ENCODE measurements around the gene SERTAD2. TPM values are rescaled to one million over a fixed set of nuclear protein-coding genes. Genes with fewer than 3 reads are reported as not detected.

The SERTAD2 gene
- total RNA-seq, 2 experiments from 2014 or later, result 50.5 to 54.1 TPM

DNA sequence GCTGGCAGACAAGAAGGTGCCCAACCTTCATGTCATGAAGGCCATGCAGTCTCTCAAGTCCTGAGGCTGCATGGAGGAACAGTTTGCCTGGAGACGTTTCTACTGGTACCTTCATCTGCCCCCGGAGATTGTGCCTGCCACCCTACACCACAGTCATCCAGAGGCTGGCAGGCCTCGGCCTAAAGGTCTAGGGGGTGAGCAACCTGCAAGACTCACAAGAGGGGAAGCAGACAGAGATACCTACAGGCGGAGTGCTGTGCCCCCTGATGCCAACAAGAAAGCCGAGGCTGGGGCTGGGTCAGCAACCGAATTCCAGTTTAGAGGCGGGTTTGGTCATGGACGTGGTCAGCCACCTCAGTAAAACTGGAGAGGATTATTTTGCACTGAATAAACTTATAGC lies 12.0 kb upstream of the SERTAD2 start:
- H3K36me3 ChIP-seq (ENCODE audit: insufficient read depth, low read length), result no peaks in the 10 kb centered on the region
- ATAC-seq (ENCODE audit: poor library complexity) (no peak), DNase-seq (no peak)
- no peak overlapping the region for H3K4me3 ChIP-seq (ENCODE audit: low read length)
- peak overlapping the region; percentile 40 to 44 for H3K27ac ChIP-seq (ENCODE audit: low read depth in 1 of 2, low read length in 2 of 2)
- H3K27me3 ChIP-seq (ENCODE audit: control insufficient read depth in 1 of 2, insufficient read depth in 2 of 2, low read length in 2 of 2), result no peaks in the 10 kb centered on the region
- intact Hi-C loops (cut with DNase I, micrococcal nuclease), result no loop called here
- H3K36me3 Mint-ChIP-seq (ENCODE audit: low read depth), result no peaks in the 10 kb centered on the region
- CTCF ChIA-PET, result interaction anchor here (1.2 to 1.6 kb wide), 2 partner anchors 13 to 19 kb away, joined by 3 to 6 read pairs; no protein-coding TSS in a partner anchor
- H3K4me1 Mint-ChIP-seq (ENCODE audit: low read depth), result peaks cover 41% of the 10 kb centered on the region
- H3K4me1 ChIP-seq (ENCODE audit: insufficient read depth, low read length), result peaks cover 40% of the 10 kb centered on the region
- POLR2A ChIA-PET, result interaction anchor here (0.6 to 9.0 kb wide), 7 partner anchors 12 to 142 kb away, joined by 3 to 243 read pairs (median 4); partner anchors contain the start of gene SERTAD2
- peak overlapping the region; percentile 52 for H3K4me3 Mint-ChIP-seq
- H3K27ac Mint-ChIP-seq, result peak overlapping the region; percentile 82
- no peak for TF ChIP-seq CTCF (IDR thresholded peaks at IDR 0.05)
- no peaks in the 10 kb centered on the region for H3K9me3 ChIP-seq (ENCODE audit: control insufficient read depth in 1 of 2, insufficient read depth in 1 of 2, low read length in 2 of 2)
- H3K27me3 Mint-ChIP-seq, result no peaks in the 10 kb centered on the region
- H3K9me3 Mint-ChIP-seq, result no peaks in the 10 kb centered on the region

GRCh38 chr2:64663402-64663801 lies 9.7 kb upstream of the SERTAD2 start:
- Histone ChIP-seq H3K4me1 (ENCODE audit: insufficient read depth, low read length) (peaks cover 36% of the 10 kb centered on the region), H3K27me3 (ENCODE audit: control insufficient read depth in 1 of 2, insufficient read depth in 2 of 2, low read length in 2 of 2) (no peaks in the 10 kb centered on the region), H3K27ac (ENCODE audit: low read depth in 1 of 2, low read length in 2 of 2) (peak overlapping the region in 1 of 2 donors; percentile 22), H3K4me3 (ENCODE audit: low read length) (no peak overlapping the region), H3K9me3 (ENCODE audit: control insufficient read depth in 1 of 2, insufficient read depth in 1 of 2, low read length in 2 of 2) (no peaks in the 10 kb centered on the region), H3K36me3 (ENCODE audit: insufficient read depth, low read length) (no peaks in the 10 kb centered on the region)
- Mint-ChIP-seq H3K27ac (peak overlapping the region; percentile 82), H3K27me3 (no peaks in the 10 kb centered on the region), H3K4me3 (peak overlapping the region; percentile 21), H3K9me3 (no peaks in the 10 kb centered on the region), H3K36me3 (ENCODE audit: low read depth) (no peaks in the 10 kb centered on the region), H3K4me1 (ENCODE audit: low read depth) (peaks cover 59% of the 10 kb centered on the region)
- TF ChIP-seq CTCF (IDR thresholded peaks at IDR 0.05), result no peak
- DNase-seq (no peak), ATAC-seq (ENCODE audit: poor library complexity) (no peak)
- ChIA-PET POLR2A (interaction anchor here (0.6 to 9.0 kb wide), 7 partner anchors 10 to 187 kb away, joined by 3 to 243 read pairs (median 4); partner anchors contain the start of gene SERTAD2), CTCF (interaction anchor here (1.4 to 2.3 kb wide), 3 partner anchors 9 to 87 kb away, joined by 3 to 11 read pairs (median 11); partner anchors contain the start of gene SERTAD2)
- intact Hi-C loops (cut with DNase I, micrococcal nuclease), result no loop called here

- H3K4me1 Mint-ChIP-seq (ENCODE audit: low read depth), result peaks cover 76% of the 10 kb centered on the region
These were observed 8.0 kb upstream of the SERTAD2 start for GRCh38 chr2:64661741-64662169.

More at GRCh38 chr2:64661741-64662169, 8.0 kb upstream of the SERTAD2 start:
- Mint-ChIP-seq H3K4me3 (no peak overlapping the region), H3K9me3 (no peaks in the 10 kb centered on the region), H3K36me3 (ENCODE audit: low read depth) (no peaks in the 10 kb centered on the region), H3K27me3 (no peaks in the 10 kb centered on the region), H3K27ac (peak overlapping the region; percentile 82)
- DNase-seq (no peak), ATAC-seq (ENCODE audit: poor library complexity) (no peak)
- ChIA-PET CTCF (interaction anchor here (2.0 to 2.3 kb wide), 2 partner anchors 11 to 15 kb away, joined by 9 to 11 read pairs; no protein-coding TSS in a partner anchor), POLR2A (interaction anchor here (0.8 to 9.0 kb wide), 5 partner anchors 8 to 108 kb away, joined by 3 to 243 read pairs (median 3); partner anchors contain the start of gene SERTAD2)
- Histone ChIP-seq H3K4me3 (ENCODE audit: low read length) (no peak overlapping the region), H3K27me3 (ENCODE audit: control insufficient read depth in 1 of 2, insufficient read depth in 2 of 2, low read length in 2 of 2) (no peaks in the 10 kb centered on the region), H3K27ac (ENCODE audit: low read depth in 1 of 2, low read length in 2 of 2) (no peak overlapping the region), H3K9me3 (ENCODE audit: control insufficient read depth in 1 of 2, insufficient read depth in 1 of 2, low read length in 2 of 2) (no peaks in the 10 kb centered on the region), H3K4me1 (ENCODE audit: insufficient read depth, low read length) (peaks cover 24% of the 10 kb centered on the region), H3K36me3 (ENCODE audit: insufficient read depth, low read length) (no peaks in the 10 kb centered on the region)
- intact Hi-C loops (cut with DNase I, micrococcal nuclease), result no loop called here
- no peak for TF ChIP-seq CTCF (IDR thresholded peaks at IDR 0.05)
